Measurements from ENCODE around the gene CISD2. TPM values are rescaled to one million over a fixed set of nuclear protein-coding genes. Genes with fewer than 3 reads are reported as not detected.
"Not testable (repeated sequence)": the region's sequence is repeated elsewhere in the genome, so short reads cannot be mapped to it uniquely, and the experiment has no call there.

CISD2 gene
- total RNA-seq, 3 donors from 2014 or later (not counting 1 experiment from before 2014, with no cell fraction given), result 11.2 to 13.8 (median 13.5) TPM

DNA sequence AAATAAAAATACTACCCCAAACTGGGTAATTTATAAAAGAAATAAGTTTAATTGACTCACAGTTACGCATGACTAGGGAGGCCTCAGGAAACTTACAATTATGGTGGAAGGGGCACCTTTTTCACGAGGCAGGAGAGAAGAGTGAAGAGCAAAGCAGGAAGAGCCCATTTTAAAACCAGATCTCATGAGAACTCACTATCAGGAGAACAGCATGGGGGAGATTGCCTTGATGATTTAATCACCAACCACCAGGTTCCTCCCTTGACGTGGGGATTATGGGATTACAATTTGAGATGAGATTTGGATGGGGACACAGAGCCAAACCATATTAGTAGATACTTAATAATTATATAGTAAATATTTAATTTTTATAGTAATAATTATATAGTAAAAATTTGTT is 10.1 kb downstream of the CISD2 start:
- peaks cover 13% of the 10 kb centered on the region for H3K36me3 ChIP-seq (ENCODE audit: control insufficient read depth, insufficient read depth, low read length)
- intact Hi-C loops (cut with micrococcal nuclease), result no loop called here
- peak overlapping the region in 1 of 2 donors; percentile 19 for H3K27ac Mint-ChIP-seq
- no peaks in the 10 kb centered on the region for H3K9me3 Mint-ChIP-seq
- H3K27me3 ChIP-seq (ENCODE audit: control insufficient read depth, insufficient read depth, low read length), result no peaks in the 10 kb centered on the region
- H3K4me3 Mint-ChIP-seq, result no peak overlapping the region
- ATAC-seq (no peak), DNase-seq (no peak)
- H3K4me1 ChIP-seq (ENCODE audit: control insufficient read depth, insufficient read depth, low read length), result no peaks in the 10 kb centered on the region
- peaks cover 6% of the 10 kb centered on the region for H3K36me3 Mint-ChIP-seq
- no peak overlapping the region for H3K27ac ChIP-seq (ENCODE audit: low read length)
- H3K27me3 Mint-ChIP-seq (ENCODE audit: low read depth in 2 of 2), result no peaks in the 10 kb centered on the region
- peaks cover 9% of the 10 kb centered on the region for H3K9me3 ChIP-seq (ENCODE audit: control insufficient read depth, insufficient read depth, low read length)
- 77% methylated on average over 2 of the region's 3 CpGs for WGBS (ENCODE audit: insufficient coverage)
- H3K4me3 ChIP-seq (ENCODE audit: low read length), result no peak overlapping the region
- TF ChIP-seq, protein P1, sequence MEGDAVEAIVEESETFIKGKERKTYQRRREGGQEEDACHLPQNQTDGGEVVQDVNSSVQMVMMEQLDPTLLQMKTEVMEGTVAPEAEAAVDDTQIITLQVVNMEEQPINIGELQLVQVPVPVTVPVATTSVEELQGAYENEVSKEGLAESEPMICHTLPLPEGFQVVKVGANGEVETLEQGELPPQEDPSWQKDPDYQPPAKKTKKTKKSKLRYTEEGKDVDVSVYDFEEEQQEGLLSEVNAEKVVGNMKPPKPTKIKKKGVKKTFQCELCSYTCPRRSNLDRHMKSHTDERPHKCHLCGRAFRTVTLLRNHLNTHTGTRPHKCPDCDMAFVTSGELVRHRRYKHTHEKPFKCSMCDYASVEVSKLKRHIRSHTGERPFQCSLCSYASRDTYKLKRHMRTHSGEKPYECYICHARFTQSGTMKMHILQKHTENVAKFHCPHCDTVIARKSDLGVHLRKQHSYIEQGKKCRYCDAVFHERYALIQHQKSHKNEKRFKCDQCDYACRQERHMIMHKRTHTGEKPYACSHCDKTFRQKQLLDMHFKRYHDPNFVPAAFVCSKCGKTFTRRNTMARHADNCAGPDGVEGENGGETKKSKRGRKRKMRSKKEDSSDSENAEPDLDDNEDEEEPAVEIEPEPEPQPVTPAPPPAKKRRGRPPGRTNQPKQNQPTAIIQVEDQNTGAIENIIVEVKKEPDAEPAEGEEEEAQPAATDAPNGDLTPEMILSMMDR (IDR thresholded peaks at IDR 0.05), result no peak
- H3K4me1 Mint-ChIP-seq, result peaks cover 21 to 22% of the 10 kb centered on the region in 2 donors

DNA sequence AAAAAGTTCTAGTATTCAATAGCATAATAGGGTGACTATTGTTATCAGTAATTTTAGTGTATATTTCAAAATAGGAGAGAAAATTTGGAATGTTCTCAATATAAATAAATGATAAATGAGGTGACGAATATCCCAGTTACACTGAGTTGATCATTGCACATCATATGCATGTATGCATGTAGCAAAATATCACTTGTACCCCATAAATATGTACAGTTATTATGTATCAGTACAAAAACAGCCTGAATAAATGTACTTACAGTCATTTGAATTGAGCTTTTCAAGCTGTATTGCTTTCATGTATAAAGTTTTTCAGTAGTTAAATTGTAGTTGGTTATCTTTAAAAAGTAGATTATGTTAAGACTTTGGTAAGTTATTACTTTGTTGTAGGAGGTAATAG is 12.6 kb downstream of the CISD2 start:
- H3K9me3 Mint-ChIP-seq, result no peaks in the 10 kb centered on the region
- H3K4me3 ChIP-seq (ENCODE audit: low read length), result no peak overlapping the region
- H3K4me1 Mint-ChIP-seq, result peaks cover 14% of the 10 kb centered on the region in 2 donors
- WGBS (ENCODE audit: insufficient coverage), result no CpG with 5 or more reads among the region's 1 CpG
- no peaks in the 10 kb centered on the region for H3K4me1 ChIP-seq (ENCODE audit: control insufficient read depth, insufficient read depth, low read length)
- H3K27ac ChIP-seq (ENCODE audit: low read length), result no peak overlapping the region
- intact Hi-C loops (cut with micrococcal nuclease), result no loop called here
- no peak for DNase-seq
- H3K9me3 ChIP-seq (ENCODE audit: control insufficient read depth, insufficient read depth, low read length), result peaks cover 9% of the 10 kb centered on the region
- TF ChIP-seq, protein P1 (IDR thresholded peaks at IDR 0.05), result no peak
- no peaks in the 10 kb centered on the region for H3K27me3 ChIP-seq (ENCODE audit: control insufficient read depth, insufficient read depth, low read length)
- no peaks in the 10 kb centered on the region for H3K27me3 Mint-ChIP-seq (ENCODE audit: low read depth in 2 of 2)
- H3K27ac Mint-ChIP-seq, result no peak overlapping the region
- no peaks in the 10 kb centered on the region for H3K36me3 Mint-ChIP-seq
- H3K4me3 Mint-ChIP-seq, result no peak overlapping the region
- no peaks in the 10 kb centered on the region for H3K36me3 ChIP-seq (ENCODE audit: control insufficient read depth, insufficient read depth, low read length)
- ATAC-seq, result no peak

DNA sequence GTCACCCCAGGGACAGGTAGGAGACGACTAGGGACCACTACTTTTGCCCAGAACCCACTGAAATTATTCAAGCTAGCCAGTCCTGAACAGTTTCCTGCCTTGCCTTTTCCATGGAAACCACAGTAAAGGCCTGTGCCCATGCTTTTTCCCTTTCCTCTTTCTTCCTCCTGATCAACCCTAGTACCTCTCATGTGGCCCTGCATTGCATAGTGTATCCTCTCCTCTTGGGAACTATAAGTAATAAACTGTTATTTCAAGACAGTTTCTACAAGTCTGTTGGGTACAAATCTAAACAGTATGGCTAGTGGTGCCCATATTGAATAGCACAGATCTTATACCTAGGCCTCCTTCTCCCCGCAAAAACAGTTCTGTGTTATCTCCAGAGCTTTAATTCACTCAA is 14.5 kb downstream of the CISD2 start:
- 95% methylated on average over 2 of the region's 2 CpGs for WGBS (ENCODE audit: insufficient coverage)
- Mint-ChIP-seq H3K27me3 (ENCODE audit: low read depth in 2 of 2) (no peaks in the 10 kb centered on the region), H3K36me3 (no peaks in the 10 kb centered on the region), H3K9me3 (no peaks in the 10 kb centered on the region), H3K27ac (peak overlapping the region in 1 of 2 donors; percentile 14), H3K4me3 (no peak overlapping the region), H3K4me1 (peaks cover 14% of the 10 kb centered on the region in 2 donors)
- Histone ChIP-seq H3K27me3 (ENCODE audit: control insufficient read depth, insufficient read depth, low read length) (no peaks in the 10 kb centered on the region), H3K4me1 (ENCODE audit: control insufficient read depth, insufficient read depth, low read length) (no peaks in the 10 kb centered on the region), H3K9me3 (ENCODE audit: control insufficient read depth, insufficient read depth, low read length) (no peaks in the 10 kb centered on the region), H3K36me3 (ENCODE audit: control insufficient read depth, insufficient read depth, low read length) (no peaks in the 10 kb centered on the region), H3K27ac (ENCODE audit: low read length) (no peak overlapping the region), H3K4me3 (ENCODE audit: low read length) (no peak overlapping the region)
- TF ChIP-seq, protein P1 (IDR thresholded peaks at IDR 0.05), result no peak
- intact Hi-C loops (cut with micrococcal nuclease), result no loop called here
- no peak for DNase-seq
- ATAC-seq, result no peak

DNA sequence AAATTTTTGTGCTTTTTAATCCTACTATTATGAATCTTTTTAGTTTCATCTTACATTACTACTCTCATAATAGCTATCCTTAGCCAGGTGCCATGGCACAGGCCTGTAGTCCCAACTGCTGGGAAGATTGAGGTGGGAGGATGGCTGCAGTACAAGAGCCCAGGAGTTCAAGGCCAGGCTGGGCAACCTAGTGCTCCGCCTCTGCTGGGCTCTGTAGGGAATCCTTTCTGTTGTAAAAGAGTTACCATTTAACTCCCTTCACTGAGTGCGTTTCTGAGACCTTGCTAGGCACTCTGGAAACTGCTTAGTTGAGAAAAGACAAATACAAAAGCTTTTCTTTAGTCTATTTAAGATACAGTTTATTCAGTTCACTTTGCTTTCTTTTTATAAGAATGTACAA is 19.8 kb downstream of the CISD2 start:
- H3K4me1 ChIP-seq (ENCODE audit: control insufficient read depth, insufficient read depth, low read length); H3K4me3 Mint-ChIP-seq; H3K9me3 ChIP-seq (ENCODE audit: control insufficient read depth, insufficient read depth, low read length); DNase-seq; H3K27ac ChIP-seq (ENCODE audit: low read length); H3K4me1 Mint-ChIP-seq; H3K36me3 Mint-ChIP-seq; H3K4me3 ChIP-seq (ENCODE audit: low read length); H3K27ac Mint-ChIP-seq; H3K27me3 ChIP-seq (ENCODE audit: control insufficient read depth, insufficient read depth, low read length); ATAC-seq; H3K27me3 Mint-ChIP-seq (ENCODE audit: low read depth in 2 of 2); H3K9me3 Mint-ChIP-seq; H3K36me3 ChIP-seq (ENCODE audit: control insufficient read depth, insufficient read depth, low read length); intact Hi-C loops (cut with micrococcal nuclease): not testable (repeated sequence)
- 100% methylated on average over 1 of the region's 2 CpGs for WGBS (ENCODE audit: insufficient coverage)

DNA sequence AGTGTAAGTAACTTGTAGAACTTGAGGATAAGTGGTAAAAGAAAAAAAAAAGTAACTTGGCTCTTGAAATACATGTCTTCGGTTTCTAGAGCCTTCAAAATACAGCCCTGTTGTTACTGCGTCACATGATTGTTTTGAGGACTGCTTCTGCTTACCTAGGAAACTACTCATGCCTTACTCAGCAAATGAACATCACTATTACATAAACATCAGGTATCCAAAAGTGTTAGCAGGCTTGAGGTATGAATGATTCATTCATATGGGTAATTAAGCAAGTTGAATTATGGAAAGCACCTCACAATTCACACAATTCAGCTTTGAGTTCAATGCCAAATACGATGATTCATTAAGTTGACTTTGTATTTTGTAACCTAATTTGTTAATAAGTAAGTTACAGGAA is 21.1 kb downstream of the CISD2 start:
- intact Hi-C loops (cut with micrococcal nuclease), result not testable (repeated sequence)

DNA sequence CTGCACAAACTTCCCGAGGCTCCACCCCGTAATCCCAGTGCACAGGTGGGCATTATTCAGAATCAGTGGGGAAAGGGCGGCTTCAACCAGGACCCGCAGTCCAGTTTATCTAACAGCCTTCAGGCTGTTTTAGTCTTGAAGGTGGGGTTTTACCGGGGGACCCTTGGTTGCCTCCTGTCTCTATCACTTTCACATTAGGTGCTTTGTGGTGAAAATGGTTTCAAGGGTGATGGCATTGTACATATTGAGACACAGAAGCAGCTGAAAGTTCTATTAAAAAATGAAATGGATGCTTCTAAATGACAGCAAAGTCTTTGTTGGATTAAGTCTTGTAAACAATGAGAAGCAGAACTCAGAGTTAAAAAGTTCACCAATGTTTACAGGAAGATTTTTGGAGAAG is 27.8 kb downstream of the CISD2 start:
- H3K27ac Mint-ChIP-seq; ATAC-seq; H3K4me3 Mint-ChIP-seq; H3K4me3 ChIP-seq (ENCODE audit: low read length); H3K27ac ChIP-seq (ENCODE audit: low read length); H3K36me3 ChIP-seq (ENCODE audit: control insufficient read depth, insufficient read depth, low read length); H3K27me3 ChIP-seq (ENCODE audit: control insufficient read depth, insufficient read depth, low read length); DNase-seq; H3K4me1 Mint-ChIP-seq; H3K9me3 ChIP-seq (ENCODE audit: control insufficient read depth, insufficient read depth, low read length); H3K36me3 Mint-ChIP-seq; H3K9me3 Mint-ChIP-seq; H3K4me1 ChIP-seq (ENCODE audit: control insufficient read depth, insufficient read depth, low read length); intact Hi-C loops (cut with micrococcal nuclease); H3K27me3 Mint-ChIP-seq (ENCODE audit: low read depth in 2 of 2): not testable (repeated sequence)
- WGBS (ENCODE audit: insufficient coverage), result 90% methylated on average over 4 of the region's 5 CpGs

More for the DNA sequence above, 21.1 kb downstream of the CISD2 start:
- not testable (repeated sequence) for H3K4me1 Mint-ChIP-seq; H3K27ac Mint-ChIP-seq; H3K27me3 Mint-ChIP-seq (ENCODE audit: low read depth in 2 of 2); H3K4me3 Mint-ChIP-seq; H3K27me3 ChIP-seq (ENCODE audit: control insufficient read depth, insufficient read depth, low read length); H3K4me3 ChIP-seq (ENCODE audit: low read length); H3K36me3 ChIP-seq (ENCODE audit: control insufficient read depth, insufficient read depth, low read length); H3K36me3 Mint-ChIP-seq; H3K9me3 Mint-ChIP-seq; H3K4me1 ChIP-seq (ENCODE audit: control insufficient read depth, insufficient read depth, low read length); H3K9me3 ChIP-seq (ENCODE audit: control insufficient read depth, insufficient read depth, low read length); H3K27ac ChIP-seq (ENCODE audit: low read length); ATAC-seq; DNase-seq
- WGBS (ENCODE audit: insufficient coverage), result 100% methylated on average over 1 of the region's 3 CpGs

Measured in natural killer cell (primary cell).